Subcutaneous abdominal adipose tissue (tissue), 5 donors: Measurements from ENCODE around the gene KISS1.

Source experiments
- H3K27ac ChIP-seq: one replicate; pipeline ENCODE4 v1.7.0; 2013; ENCODE audit warnings: low read depth, mild to moderate bottlenecking, inconsistent platforms, low read length, moderate library complexity
- H3K27me3 ChIP-seq, 5 donors: one replicate each; pipeline ENCODE4 v1.7.0; 2013; ENCODE audit warnings: low read length in 5 of 5, inconsistent platforms in 1 of 5; ENCODE audit not compliant: control insufficient read depth in 5 of 5, insufficient read depth in 4 of 5
- H3K36me3 ChIP-seq, 5 donors: one replicate each; pipeline ENCODE4 v1.7.0; 2013; ENCODE audit warnings: low read length in 5 of 5; ENCODE audit not compliant: control insufficient read depth in 5 of 5, insufficient read depth in 5 of 5
- H3K4me1 ChIP-seq, 5 donors: one replicate each; pipeline ENCODE4 v1.7.0; 2013; ENCODE audit warnings: low read length in 5 of 5, mild to moderate bottlenecking in 3 of 5, moderate library complexity in 1 of 5; ENCODE audit not compliant: control insufficient read depth in 5 of 5, insufficient read depth in 5 of 5
- H3K4me3 ChIP-seq, 5 donors: one replicate each; pipeline ENCODE4 v1.7.0; 2013; ENCODE audit warnings: low read length in 5 of 5, low read depth in 1 of 5
- H3K9ac ChIP-seq, 5 donors: one replicate each; pipeline ENCODE4 v1.7.0; 2013; ENCODE audit warnings: low read length in 5 of 5, mild to moderate bottlenecking in 4 of 5, moderate library complexity in 3 of 5
- H3K9me3 ChIP-seq, 5 donors: one replicate each; pipeline ENCODE4 v1.7.0; 2013; ENCODE audit warnings: low read length in 5 of 5; ENCODE audit not compliant: control insufficient read depth in 5 of 5
- donor health status: healthy.
- donor health status: healthy.
- donor health status: healthy.
- donor health status: healthy.
- donor health status: healthy.

KISS1 gene

GRCh38 chr1:204206121-204206520, 9.8 kb upstream of the KISS1 start:
- Histone ChIP-seq H3K9ac (no peak overlapping the region), H3K27ac (no peak overlapping the region), H3K36me3 (no peaks in the 10 kb centered on the region), H3K4me3 (no peak overlapping the region), H3K4me1 (peaks cover 0 to 9% (median 5%) of the 10 kb centered on the region in 5 donors), H3K9me3 (no peaks in the 10 kb centered on the region), H3K27me3 (peaks cover 7 to 26% (median 12%) of the 10 kb centered on the region in 5 donors)

- Histone ChIP-seq H3K36me3 (no peaks in the 10 kb centered on the region), H3K4me1 (peaks cover 0 to 9% (median 5%) of the 10 kb centered on the region in 5 donors), H3K4me3 (no peak overlapping the region), H3K27ac (no peak overlapping the region), H3K9ac (no peak overlapping the region), H3K9me3 (no peaks in the 10 kb centered on the region), H3K27me3 (peaks cover 7 to 26% (median 12%) of the 10 kb centered on the region in 5 donors)
Measured at GRCh38 chr1:204205486-204205885, 9.2 kb upstream of the KISS1 start.

DNA sequence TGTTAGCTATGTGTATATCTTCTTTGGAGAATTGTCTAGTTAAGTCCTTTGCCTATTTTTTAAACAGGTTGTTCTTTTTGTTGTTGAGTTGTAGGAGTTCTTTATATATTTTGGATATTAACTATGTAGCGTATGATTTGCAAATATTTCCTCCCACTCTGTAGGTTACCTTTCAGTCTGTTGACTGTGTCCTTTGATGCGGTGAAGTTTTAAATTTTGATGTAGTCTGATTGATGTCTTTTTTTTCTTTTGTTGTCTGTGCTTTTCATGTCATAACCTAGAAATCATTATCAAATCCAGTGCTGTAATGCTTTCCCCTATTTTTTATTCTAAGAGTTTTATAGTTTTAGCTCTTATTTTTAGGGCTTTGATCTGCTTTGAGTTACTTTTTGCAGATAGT, 8.7 kb upstream of the KISS1 start:
- peaks cover 0 to 9% (median 5%) of the 10 kb centered on the region in 5 donors for H3K4me1 ChIP-seq
- no peak overlapping the region for H3K4me3 ChIP-seq
- H3K9me3 ChIP-seq = no peaks in the 10 kb centered on the region
- no peak overlapping the region for H3K27ac ChIP-seq
- no peaks in the 10 kb centered on the region for H3K36me3 ChIP-seq
- H3K9ac ChIP-seq = no peak overlapping the region
- peaks cover 7 to 26% (median 12%) of the 10 kb centered on the region in 5 donors for H3K27me3 ChIP-seq

DNA sequence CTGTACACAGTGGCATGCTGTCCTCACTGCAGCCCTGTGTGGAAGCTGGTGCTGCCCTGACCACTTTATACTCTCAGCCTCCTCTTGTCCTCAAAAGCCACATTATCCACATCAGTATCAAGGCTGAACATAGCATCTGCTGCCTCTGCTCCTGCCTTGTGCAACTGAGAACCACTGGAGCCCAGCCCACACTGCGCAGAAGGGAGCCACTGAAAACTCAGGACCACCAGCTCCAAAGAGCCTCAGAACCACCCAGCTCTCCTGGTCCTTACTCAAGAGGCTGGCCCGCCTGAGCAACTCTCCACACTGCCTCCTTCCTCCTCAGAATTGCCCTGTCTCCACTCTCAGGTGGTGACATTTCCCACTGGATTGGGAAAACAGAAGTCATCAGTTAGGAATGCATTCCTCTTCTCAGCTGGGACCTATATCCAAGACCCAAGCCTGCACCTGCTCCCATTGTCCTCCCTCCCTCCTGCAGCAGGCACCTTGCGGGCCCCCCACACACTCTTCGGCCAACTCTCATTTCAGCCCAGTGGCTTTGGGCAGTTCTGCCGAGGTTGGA, 7.0 kb upstream of the KISS1 start:
- H3K36me3 ChIP-seq = no peaks in the 10 kb centered on the region

GRCh38 chr1:204202481-204202880, 6.2 kb upstream of the KISS1 start:
- Histone ChIP-seq H3K4me1 (peaks cover 0 to 27% (median 12%) of the 10 kb centered on the region in 5 donors), H3K27me3 (peaks cover 7 to 26% (median 12%) of the 10 kb centered on the region in 5 donors), H3K9me3 (no peaks in the 10 kb centered on the region), H3K27ac (no peak overlapping the region), H3K36me3 (no peaks in the 10 kb centered on the region), H3K9ac (no peak overlapping the region), H3K4me3 (no peak overlapping the region)

More for the DNA sequence above, 7.0 kb upstream of the KISS1 start:
- Histone ChIP-seq H3K9me3 (no peaks in the 10 kb centered on the region), H3K27ac (no peak overlapping the region), H3K4me1 (peaks cover 0 to 23% (median 11%) of the 10 kb centered on the region in 5 donors), H3K27me3 (peaks cover 7 to 26% (median 12%) of the 10 kb centered on the region in 5 donors), H3K9ac (no peak overlapping the region), H3K4me3 (no peak overlapping the region)

- Histone ChIP-seq H3K9ac (no peak overlapping the region), H3K4me3 (no peak overlapping the region), H3K27me3 (peaks cover 7 to 31% (median 13%) of the 10 kb centered on the region in 5 donors), H3K27ac (no peak overlapping the region), H3K9me3 (no peaks in the 10 kb centered on the region), H3K4me1 (peaks cover 0 to 23% (median 8%) of the 10 kb centered on the region in 5 donors), H3K36me3 (no peaks in the 10 kb centered on the region)
Measured at GRCh38 chr1:204201348-204202040, 5.2 kb upstream of the KISS1 start.

- Histone ChIP-seq H3K27me3 (peaks cover 7 to 47% (median 28%) of the 10 kb centered on the region in 5 donors), H3K36me3 (no peaks in the 10 kb centered on the region), H3K4me3 (no peak overlapping the region), H3K9me3 (no peaks in the 10 kb centered on the region), H3K27ac (no peak overlapping the region), H3K4me1 (peaks cover 0 to 18% (median 8%) of the 10 kb centered on the region in 5 donors), H3K9ac (no peak overlapping the region)
Measured at GRCh38 chr1:204199579-204199978, 3.3 kb upstream of the KISS1 start.

DNA sequence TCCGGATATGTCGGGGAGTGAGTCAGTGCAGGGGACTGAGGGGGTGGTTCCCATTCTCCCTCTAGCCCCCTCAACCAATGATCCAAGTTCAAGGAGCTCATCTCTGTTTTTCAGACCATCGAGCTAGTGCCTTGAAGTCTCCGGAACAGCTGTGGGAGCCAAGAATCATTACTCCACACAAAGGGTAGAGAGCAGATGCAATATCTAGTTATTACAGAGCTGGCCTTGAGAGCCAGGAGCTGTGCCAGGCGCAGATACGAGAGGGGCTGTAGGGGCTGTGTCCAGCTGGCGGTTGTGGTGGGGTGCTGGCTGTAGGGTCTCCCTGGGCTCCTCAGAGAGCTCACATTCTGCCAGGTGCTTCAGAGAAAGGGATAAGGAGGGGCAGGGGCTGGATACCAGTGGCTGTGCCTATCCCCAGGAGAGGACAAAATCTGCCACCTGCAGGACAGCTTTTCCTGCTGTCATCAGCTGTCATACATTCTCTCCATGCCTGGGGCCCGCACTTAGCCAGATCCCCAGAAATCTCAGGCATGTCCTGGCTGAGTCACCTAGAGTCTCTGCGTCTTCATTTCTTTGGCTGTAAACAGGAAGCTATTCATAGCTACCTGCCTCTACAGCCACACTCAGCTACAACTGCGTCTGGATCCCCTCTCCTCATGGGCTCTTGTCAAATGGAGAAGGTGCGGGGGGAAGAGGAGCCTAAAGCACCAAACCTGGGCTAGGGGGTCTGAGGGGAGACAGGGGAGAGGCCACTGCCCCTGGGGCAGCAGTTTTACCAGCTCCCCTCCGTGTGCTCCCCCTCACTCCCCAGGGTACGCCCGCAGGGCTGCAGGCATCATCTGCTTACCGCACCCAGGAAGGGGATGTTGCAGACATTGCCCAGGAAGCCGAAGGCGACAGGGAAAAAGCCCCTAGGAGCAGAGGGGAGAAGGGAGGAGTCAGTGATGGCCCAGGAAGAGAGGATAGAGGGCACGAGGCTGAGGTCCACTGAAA, 2.4 kb upstream of the KISS1 start:
- H3K27ac ChIP-seq = no peak overlapping the region
- H3K36me3 ChIP-seq = no peaks in the 10 kb centered on the region
- H3K4me3 ChIP-seq = no peak overlapping the region
- peaks cover 7 to 45% (median 28%) of the 10 kb centered on the region in 5 donors for H3K27me3 ChIP-seq
- peaks cover 0 to 18% (median 8%) of the 10 kb centered on the region in 5 donors for H3K4me1 ChIP-seq
- peak overlapping the region in 1 of 5 donors; percentile 33 for H3K9ac ChIP-seq
- no peaks in the 10 kb centered on the region for H3K9me3 ChIP-seq

DNA sequence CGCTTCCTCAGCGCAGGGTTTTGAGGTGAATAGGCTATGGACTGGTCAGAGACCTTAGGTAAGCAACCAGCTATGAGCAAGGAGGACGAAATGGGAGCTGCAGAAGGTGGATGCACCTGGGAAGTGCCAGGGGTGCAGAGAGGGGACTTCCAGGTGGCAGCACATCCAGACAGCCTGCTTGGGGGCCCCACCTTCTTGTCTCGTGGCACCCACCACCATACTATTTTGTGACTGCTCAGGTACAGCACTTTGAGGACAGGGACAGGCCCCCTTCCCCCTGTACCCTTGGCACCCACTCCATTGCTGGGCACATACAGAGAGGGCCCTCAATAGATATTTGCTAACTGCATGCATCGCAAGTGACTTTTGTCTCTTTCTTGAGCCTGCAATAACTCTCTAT, 777 bp upstream of the KISS1 start:
- no peak overlapping the region for H3K9ac ChIP-seq
- no peaks in the 10 kb centered on the region for H3K36me3 ChIP-seq
- H3K9me3 ChIP-seq = no peaks in the 10 kb centered on the region
- H3K4me3 ChIP-seq = no peak overlapping the region
- peaks cover 0 to 18% (median 8%) of the 10 kb centered on the region in 5 donors for H3K4me1 ChIP-seq
- H3K27me3 ChIP-seq = peaks cover 0 to 41% (median 16%) of the 10 kb centered on the region in 5 donors
- H3K27ac ChIP-seq = no peak overlapping the region
